Urinary bladder (tissue), 4 donors: ENCODE results near the gene DCTD. TPM values are rescaled to one million over a fixed set of nuclear protein-coding genes. Genes with fewer than 3 reads are reported as not detected.

Source experiments
- DNase-seq: peaks from one replicate; pipeline ENCODE4 v3.0.0-alpha.2; 2015; ENCODE audit errors: extremely low spot score
- H3K27ac ChIP-seq: one replicate; pipeline ENCODE4 v1.5.1; 2013; ENCODE audit warnings: low read depth, mild to moderate bottlenecking, moderate library complexity
- H3K36me3 ChIP-seq: one replicate; pipeline ENCODE4 v1.6.1; 2013; ENCODE audit warnings: mild to moderate bottlenecking, moderate library complexity; ENCODE audit not compliant: insufficient read depth
- H3K4me1 ChIP-seq: one replicate; pipeline ENCODE4 v1.6.1; 2013; ENCODE audit warnings: mild to moderate bottlenecking, moderate library complexity; ENCODE audit not compliant: insufficient read depth
- H3K4me3 ChIP-seq: one replicate; pipeline ENCODE4 v1.5.1; 2013; ENCODE audit warnings: low read depth, low read length
- WGBS: extraction: QIAGEN DNeasy Blood & Tissue Kit; methylation state at CpG from one replicate; pipeline ENCODE4 v1.1.7; 2013; 5-methylcytosine and 5-hydroxymethylcytosine counted together
- polyA plus RNA-seq: library from polyadenylated mRNA; stranded (reverse); fragments of 200-250 nt; gene quantifications from one replicate; pipeline ENCODE4 v1.2.3, GENCODE V29; 2013
- total RNA-seq: library from RNA; depleted of rRNA; stranded (reverse); fragments of >200 nt; gene quantifications from one replicate; pipeline ENCODE4 v1.2.3, GENCODE V29; 2014
- donor health status: healthy with polysubstance abuse.
- donor health status: healthy.

The DCTD gene
- total and polyA plus RNA-seq, 2 donors = 68.7 to 71.7 TPM

DNA sequence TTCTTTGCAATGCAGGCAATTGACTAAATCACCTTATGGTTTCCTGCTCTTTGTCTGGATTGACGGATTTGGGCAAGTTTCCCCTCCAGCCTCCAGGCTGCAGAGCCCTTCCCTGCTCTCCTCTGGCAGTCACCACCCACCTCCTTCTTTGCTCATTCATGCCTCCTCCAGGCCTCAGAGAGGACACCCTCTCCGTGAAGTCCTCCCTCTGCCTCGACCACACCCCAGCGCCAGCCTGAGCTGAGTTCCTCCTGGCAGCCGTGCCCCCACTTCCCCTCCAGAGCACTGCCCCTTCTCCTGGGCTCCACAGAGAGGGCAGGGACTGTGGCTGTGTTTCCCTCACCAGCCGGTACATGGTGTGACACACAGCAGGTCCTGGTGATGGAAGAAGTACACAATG is 53.7 kb downstream of the DCTD start:
- no peaks in the 10 kb centered on the region for H3K4me1 ChIP-seq

DNA sequence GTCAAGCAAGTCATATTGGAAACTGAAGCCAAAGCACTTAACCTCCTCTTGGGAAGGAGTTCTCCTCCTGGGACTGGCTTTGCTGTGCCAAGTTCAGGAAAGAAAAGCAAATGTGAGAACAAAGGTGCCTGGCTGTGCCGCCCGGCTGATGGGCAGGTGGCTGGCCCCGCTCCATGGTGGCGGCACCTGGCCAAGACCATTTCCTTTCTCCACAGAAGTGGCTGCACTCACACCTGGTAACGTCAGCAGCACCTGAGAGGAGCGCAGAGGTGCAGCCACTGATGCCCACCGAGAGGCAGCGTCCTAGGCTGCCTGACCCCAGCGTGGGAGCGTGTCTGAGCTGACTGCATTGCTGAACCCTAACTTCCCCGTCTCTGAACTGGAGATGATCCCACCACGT is 54.3 kb downstream of the DCTD start:
- Histone ChIP-seq H3K4me3 (no peak overlapping the region), H3K4me1 (no peaks in the 10 kb centered on the region), H3K27ac (no peak overlapping the region), H3K36me3 (no peaks in the 10 kb centered on the region)
- WGBS = 89% methylated on average over 12 of the region's 12 CpGs
- no peak for DNase-seq

More for the DNA sequence above, 53.7 kb downstream of the DCTD start:
- Histone ChIP-seq H3K36me3 (no peaks in the 10 kb centered on the region), H3K4me3 (no peak overlapping the region), H3K27ac (no peak overlapping the region)
- no peak for DNase-seq
- 80% methylated on average over 6 of the region's 6 CpGs for WGBS

DNA sequence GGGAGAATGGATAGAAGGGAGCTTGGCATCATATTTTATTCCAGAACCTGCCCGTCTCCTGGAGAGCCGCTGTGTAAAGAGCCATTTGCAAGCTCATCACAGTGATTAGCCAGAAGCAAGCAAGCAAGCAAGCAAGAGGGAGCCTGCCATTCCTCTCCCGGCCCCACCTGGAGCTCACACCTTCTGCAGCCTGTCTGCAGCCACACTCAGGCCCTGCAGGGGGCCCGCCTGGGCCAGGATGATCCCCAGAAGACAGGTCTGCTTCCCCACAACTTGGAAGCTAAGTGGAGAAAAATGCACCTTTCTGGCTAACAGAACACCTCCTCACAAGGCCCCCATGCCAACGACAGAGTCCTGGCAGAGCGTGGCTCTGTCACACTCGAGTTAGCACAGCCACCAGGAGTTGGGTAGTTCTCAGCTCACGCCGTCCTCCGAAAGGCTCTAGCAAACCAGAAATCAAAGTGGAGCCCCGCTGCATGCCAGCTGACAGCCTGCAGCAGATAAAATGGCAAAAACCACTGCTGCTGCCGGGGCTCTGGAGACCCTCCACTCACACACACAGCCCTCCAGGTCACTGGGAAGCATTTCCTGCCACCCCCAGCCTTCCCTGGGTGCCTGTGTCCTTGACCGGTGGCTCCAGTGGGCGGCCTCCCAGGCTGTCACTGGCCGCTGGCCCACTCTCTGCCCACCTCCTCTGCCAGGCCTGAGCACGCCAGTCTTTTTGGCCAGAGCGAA is 54.9 kb downstream of the DCTD start:
- Histone ChIP-seq H3K36me3 (no peaks in the 10 kb centered on the region), H3K4me1 (no peaks in the 10 kb centered on the region), H3K4me3 (no peak overlapping the region), H3K27ac (no peak overlapping the region)
- no peak for DNase-seq
- 85% methylated on average over 17 of the region's 17 CpGs for WGBS

GRCh38 chr4:182861346-182861745 is 55.8 kb downstream of the DCTD start:
- no peak for DNase-seq
- WGBS = 84% methylated on average over 10 of the region's 10 CpGs
- H3K27ac ChIP-seq = no peak overlapping the region
- H3K4me3 ChIP-seq = no peak overlapping the region
- no peaks in the 10 kb centered on the region for H3K36me3 ChIP-seq
- H3K4me1 ChIP-seq = no peaks in the 10 kb centered on the region

- no peak overlapping the region for H3K4me3 ChIP-seq
- H3K27ac ChIP-seq = no peak overlapping the region
- DNase-seq = no peak
- no peaks in the 10 kb centered on the region for H3K36me3 ChIP-seq
- H3K4me1 ChIP-seq = no peaks in the 10 kb centered on the region
- WGBS = 94% methylated on average over 2 of the region's 2 CpGs
Measured at GRCh38 chr4:182859730-182860129, 57.5 kb downstream of the DCTD start.

DNA sequence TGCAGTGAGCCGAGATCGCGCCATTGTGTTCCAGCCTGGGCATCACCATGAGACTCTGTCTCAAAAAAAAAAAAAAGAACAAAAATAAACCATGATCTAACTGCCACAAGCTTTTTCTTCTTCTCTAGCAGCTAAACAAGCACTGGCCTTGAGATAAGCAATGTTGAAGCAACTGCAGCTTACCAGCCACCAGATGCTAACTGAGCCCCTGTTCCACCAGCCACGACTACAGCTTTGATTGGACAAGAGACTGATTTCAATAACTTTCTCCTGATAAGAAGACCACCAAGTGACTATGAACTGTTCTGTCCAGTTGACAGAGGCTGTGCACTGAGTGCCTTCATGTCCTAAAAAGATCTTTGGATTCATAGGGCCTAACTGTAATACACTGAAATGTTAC is 58.5 kb downstream of the DCTD start:
- H3K36me3 ChIP-seq = no peaks in the 10 kb centered on the region
- H3K4me3 ChIP-seq = no peak overlapping the region
- whole genome bisulfite sequencing = 89% methylated on average over 4 of the region's 4 CpGs
- H3K27ac ChIP-seq = no peak overlapping the region
- DNase-seq = no peak
- no peaks in the 10 kb centered on the region for H3K4me1 ChIP-seq

DNA sequence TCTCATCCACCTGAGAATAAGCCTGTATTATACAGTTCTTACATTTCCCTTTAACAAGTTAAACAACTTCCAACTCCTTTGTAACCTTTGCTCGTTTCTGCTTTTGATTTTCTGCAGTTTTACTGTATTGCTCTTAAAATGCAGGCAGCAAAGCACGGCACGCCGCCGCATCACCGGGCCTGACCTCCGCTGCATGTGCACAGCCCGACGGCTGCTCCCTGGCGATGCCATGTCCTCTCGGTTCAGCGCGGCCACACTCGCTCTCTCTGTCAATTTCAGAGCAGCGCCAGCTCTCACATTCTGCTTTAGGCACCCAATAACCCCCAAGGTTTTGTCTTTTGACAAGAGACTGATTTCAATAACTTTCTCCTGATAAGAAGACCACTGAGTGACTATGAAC is 60.3 kb downstream of the DCTD start:
- Histone ChIP-seq H3K36me3 (no peaks in the 10 kb centered on the region), H3K4me3 (no peak overlapping the region), H3K4me1 (no peaks in the 10 kb centered on the region), H3K27ac (no peak overlapping the region)
- WGBS = 94% methylated on average over 15 of the region's 15 CpGs
- DNase-seq = no peak

GRCh38 chr4:182855877-182856276 is 61.3 kb downstream of the DCTD start:
- Histone ChIP-seq H3K27ac (no peak overlapping the region), H3K4me1 (no peaks in the 10 kb centered on the region), H3K4me3 (no peak overlapping the region), H3K36me3 (no peaks in the 10 kb centered on the region)
- 88% methylated on average over 13 of the region's 13 CpGs for WGBS
- no peak for DNase-seq

DNA sequence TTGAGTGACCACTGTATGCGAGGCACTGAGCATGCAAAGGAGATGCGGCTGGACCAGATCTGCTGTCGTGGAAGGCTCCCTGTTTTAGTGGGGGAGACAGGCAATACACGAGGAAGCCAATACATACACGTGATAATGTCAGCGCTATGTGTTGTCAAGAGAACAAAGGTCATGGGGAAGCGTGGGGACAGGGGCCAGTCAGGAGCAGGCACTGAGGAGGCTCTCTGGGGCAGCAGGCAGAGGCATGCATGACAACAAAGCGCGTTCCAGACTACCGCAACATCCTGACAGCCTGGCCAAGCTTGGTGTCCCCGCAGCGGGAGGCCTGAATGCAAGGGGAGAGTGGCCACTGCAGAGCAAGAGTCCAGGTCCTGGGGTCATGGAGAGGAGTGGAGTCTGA is 61.9 kb downstream of the DCTD start:
- no peak overlapping the region for H3K4me3 ChIP-seq
- no peak for DNase-seq
- H3K27ac ChIP-seq = no peak overlapping the region
- no peaks in the 10 kb centered on the region for H3K36me3 ChIP-seq
- H3K4me1 ChIP-seq = no peaks in the 10 kb centered on the region
- WGBS = 91% methylated on average over 12 of the region's 12 CpGs

- WGBS = 75% methylated on average over 8 of the region's 8 CpGs
- Histone ChIP-seq H3K36me3 (no peaks in the 10 kb centered on the region), H3K27ac (no peak overlapping the region), H3K4me3 (no peak overlapping the region), H3K4me1 (no peaks in the 10 kb centered on the region)
- DNase-seq = no peak
Measured at GRCh38 chr4:182854466-182854865, 62.7 kb downstream of the DCTD start.

GRCh38 chr4:182853731-182854330 is 63.4 kb downstream of the DCTD start:
- Histone ChIP-seq H3K27ac (no peak overlapping the region), H3K4me3 (no peak overlapping the region), H3K36me3 (no peaks in the 10 kb centered on the region), H3K4me1 (no peaks in the 10 kb centered on the region)
- 86% methylated on average over 15 of the region's 15 CpGs for WGBS
- no peak for DNase-seq

DNA sequence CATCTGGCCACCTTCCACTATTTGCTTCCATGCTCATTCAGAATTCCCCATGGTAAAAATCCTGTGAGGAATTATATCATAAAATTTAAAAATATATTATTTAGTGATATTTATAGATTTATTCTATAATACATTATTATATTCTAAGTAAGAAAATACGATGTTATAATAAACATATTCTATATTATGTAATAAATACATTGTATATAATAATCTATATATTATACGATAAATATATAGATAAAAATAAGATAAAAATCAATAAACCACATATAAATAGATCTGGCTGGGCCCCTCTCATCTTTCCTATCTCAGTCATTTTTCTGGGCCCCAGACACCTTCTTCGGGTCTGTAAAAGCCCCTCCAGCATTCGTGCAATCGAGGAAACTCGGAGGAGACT is 68.5 kb downstream of the DCTD start:
- Histone ChIP-seq H3K4me1 (no peaks in the 10 kb centered on the region), H3K27ac (no peak overlapping the region), H3K36me3 (no peaks in the 10 kb centered on the region), H3K4me3 (no peak overlapping the region)
- 93% methylated on average over 6 of the region's 6 CpGs for WGBS
- DNase-seq = no peak

DNA sequence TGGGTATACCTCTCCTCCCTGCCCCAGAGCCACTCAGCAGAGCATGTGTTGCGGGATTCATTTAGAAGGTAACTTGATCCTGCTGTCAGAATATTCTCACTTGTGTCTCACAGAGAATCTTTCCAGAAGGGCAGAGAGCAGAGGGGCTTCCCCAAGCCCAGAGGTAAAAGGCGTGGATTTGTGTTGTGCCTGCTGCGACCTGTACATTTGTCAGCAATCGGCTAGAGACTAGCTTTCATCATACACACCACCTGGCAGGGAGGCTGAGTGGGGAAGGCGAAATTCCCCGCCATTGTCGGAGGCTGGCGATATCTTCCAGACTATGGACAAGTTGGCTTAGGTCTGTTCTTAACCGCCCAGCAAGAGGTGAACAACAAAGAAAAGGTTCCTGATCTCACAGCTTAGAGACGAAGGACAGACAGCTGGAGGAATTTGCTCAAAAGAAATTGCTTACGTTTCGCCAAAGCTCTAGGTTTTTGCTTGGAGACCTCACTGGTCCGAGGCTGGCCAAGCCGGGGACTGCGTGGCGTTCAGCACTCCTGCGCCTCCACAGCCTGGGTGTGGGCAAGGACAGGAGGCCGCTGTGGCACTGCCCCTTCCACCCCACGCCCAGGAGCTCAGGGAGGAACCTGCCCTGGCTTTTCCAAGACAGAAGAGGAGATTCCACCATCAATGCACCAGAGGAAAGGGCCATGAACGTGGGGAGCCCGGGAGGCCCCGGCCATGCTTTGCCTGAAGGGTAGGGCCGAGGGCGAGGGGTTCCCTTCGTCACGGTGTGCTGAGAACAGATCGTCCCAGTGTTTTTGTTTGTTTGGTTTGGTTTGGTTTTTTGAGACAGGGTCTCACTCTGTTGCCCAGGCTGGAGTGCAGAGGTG is 69.4 kb downstream of the DCTD start:
- H3K27ac ChIP-seq = no peak overlapping the region
- H3K4me3 ChIP-seq = no peak overlapping the region
- DNase-seq = no peak
- no peaks in the 10 kb centered on the region for H3K4me1 ChIP-seq
- WGBS = 90% methylated on average over 27 of the region's 27 CpGs
- H3K36me3 ChIP-seq = no peaks in the 10 kb centered on the region

GRCh38 chr4:182846036-182846435 is 71.2 kb downstream of the DCTD start:
- DNase-seq = no peak
- no peaks in the 10 kb centered on the region for H3K36me3 ChIP-seq
- 95% methylated on average over 8 of the region's 8 CpGs for WGBS
- no peaks in the 10 kb centered on the region for H3K4me1 ChIP-seq
- H3K27ac ChIP-seq = no peak overlapping the region
- H3K4me3 ChIP-seq = no peak overlapping the region
